SK-N-SH treated with all-trans-retinoic acid at 6 μM for 48 hours (cell line): ENCODE results near the gene ACTN1.

Experiments
- ATAC-seq: fragments of 200-7000 bp; cut with Tn5 transposase; 3 replicates; pipeline ENCODE4 v1.9.1; 2020; ENCODE audit warnings: mild to moderate bottlenecking, moderate library complexity
- ARNTL ChIP-seq: fragments of 450-650 bp; formaldehyde crosslinking; IDR thresholded peaks from 2 replicates; pipeline ENCODE4 v1.5.0; 2020; ENCODE audit warnings: low read depth, mild to moderate bottlenecking, moderate library complexity, borderline replicate concordance
- BACH2 ChIP-seq: fragments of 250-450 bp; sonication (Bioruptor Pico); IDR thresholded peaks from 2 replicates; pipeline ENCODE4 v1.9.0; 2021; ENCODE audit warnings: mild to moderate bottlenecking, borderline replicate concordance
- CSDC2 ChIP-seq: fragments of 250-450 bp; sonication (Bioruptor Pico); IDR thresholded peaks from 2 replicates; pipeline ENCODE4 v1.5.0; 2020; ENCODE audit warnings: mild to moderate bottlenecking, moderate library complexity
- ESRRG ChIP-seq: fragments of 250-450 bp; sonication (Bioruptor Pico); IDR thresholded peaks from 2 replicates; pipeline ENCODE4 v1.6.1; 2021; ENCODE audit warnings: mild to moderate bottlenecking
- GLIS3 ChIP-seq: fragments of 250-450 bp; sonication (Bioruptor Pico); IDR thresholded peaks from 2 replicates; pipeline ENCODE4 v1.5.0; 2020; ENCODE audit warnings: mild to moderate bottlenecking, moderate library complexity
- ISL1 ChIP-seq: fragments of 250-450 bp; sonication (Bioruptor Pico); IDR thresholded peaks from 2 replicates; pipeline ENCODE4 v2.1.2; 2022; ENCODE audit warnings: mild to moderate bottlenecking, moderate library complexity
- OSR1 ChIP-seq: fragments of 250-450 bp; sonication (Bioruptor Pico); IDR thresholded peaks from 2 replicates; pipeline ENCODE4 v1.8.0; 2022; ENCODE audit warnings: moderate library complexity, mild to moderate bottlenecking, inconsistent platforms
- PPARA ChIP-seq: fragments of 250-450 bp; sonication (Bioruptor Pico); IDR thresholded peaks from 2 replicates; pipeline ENCODE4 v1.5.0; 2020; ENCODE audit warnings: mild to moderate bottlenecking, borderline replicate concordance
- SNAI2 ChIP-seq: fragments of 250-450 bp; sonication (Bioruptor Pico); IDR thresholded peaks from 2 replicates; pipeline ENCODE4 v1.5.0; 2020; ENCODE audit warnings: mild to moderate bottlenecking, moderate library complexity
- TCF4 ChIP-seq: fragments of 250-450 bp; sonication (Bioruptor Pico); IDR thresholded peaks from 2 replicates; pipeline ENCODE4 v1.8.0; 2021; ENCODE audit warnings: mild to moderate bottlenecking, moderate library complexity, borderline replicate concordance
- TOX ChIP-seq: fragments of 250-450 bp; sonication (Bioruptor Pico); IDR thresholded peaks from 2 replicates; pipeline ENCODE4 v1.8.0; 2021; ENCODE audit warnings: mild to moderate bottlenecking, moderate library complexity, borderline replicate concordance
- ZFP3 ChIP-seq: fragments of 250-450 bp; sonication (Bioruptor Pico); IDR thresholded peaks from 2 replicates; pipeline ENCODE4 v1.5.0; 2020; ENCODE audit warnings: mild to moderate bottlenecking, moderate library complexity
- ZFP30 ChIP-seq: fragments of 450-650 bp; formaldehyde crosslinking; IDR thresholded peaks from 2 replicates; pipeline ENCODE4 v1.5.0; 2022; ENCODE audit warnings: mild to moderate bottlenecking, moderate library complexity
- ZNF565 ChIP-seq: fragments of 450-650 bp; formaldehyde crosslinking; conservative IDR thresholded peaks from 2 replicates; pipeline ENCODE4 v1.5.0; 2020; ENCODE audit warnings: low read depth, mild to moderate bottlenecking, moderate library complexity
- ZNF70 ChIP-seq: fragments of 450-650 bp; formaldehyde crosslinking; IDR thresholded peaks from 2 replicates; pipeline ENCODE4 v1.5.0; 2020; ENCODE audit warnings: mild to moderate bottlenecking, moderate library complexity
- ZNF8 ChIP-seq: fragments of 450-650 bp; formaldehyde crosslinking; IDR thresholded peaks from 2 replicates; pipeline ENCODE4 v1.5.0; 2020; ENCODE audit warnings: mild to moderate bottlenecking, moderate library complexity
- TF ChIP-seq, protein P1 (sequence below): fragments of 250-450 bp; sonication (Bioruptor Pico); IDR thresholded peaks from 2 replicates; pipeline ENCODE4 v1.8.0; 2021; ENCODE audit warnings: low read depth, mild to moderate bottlenecking, moderate library complexity, borderline replicate concordance
- TF ChIP-seq, protein P2 (sequence below): fragments of 250-450 bp; sonication (Bioruptor Pico); IDR thresholded peaks from 2 replicates; pipeline ENCODE4 v1.5.0; 2020; ENCODE audit warnings: mild to moderate bottlenecking, moderate library complexity
- TF ChIP-seq, protein P3 (sequence below): fragments of 250-450 bp; sonication (Bioruptor Pico); IDR thresholded peaks from 2 replicates; pipeline ENCODE4 v1.8.0; 2020; ENCODE audit warnings: mild to moderate bottlenecking, moderate library complexity, borderline replicate concordance
- TF ChIP-seq, protein P4 (sequence below): fragments of 250-450 bp; sonication (Bioruptor Pico); IDR thresholded peaks from 2 replicates; pipeline ENCODE4 v1.5.1; 2021; ENCODE audit warnings: mild to moderate bottlenecking, moderate library complexity
- TF ChIP-seq, protein P5 (sequence below): fragments of 250-450 bp; sonication (Bioruptor Pico); IDR thresholded peaks from 2 replicates; pipeline ENCODE4 v1.5.1; 2020; ENCODE audit warnings: low read depth, mild to moderate bottlenecking, moderate library complexity

The ACTN1 gene

DNA sequence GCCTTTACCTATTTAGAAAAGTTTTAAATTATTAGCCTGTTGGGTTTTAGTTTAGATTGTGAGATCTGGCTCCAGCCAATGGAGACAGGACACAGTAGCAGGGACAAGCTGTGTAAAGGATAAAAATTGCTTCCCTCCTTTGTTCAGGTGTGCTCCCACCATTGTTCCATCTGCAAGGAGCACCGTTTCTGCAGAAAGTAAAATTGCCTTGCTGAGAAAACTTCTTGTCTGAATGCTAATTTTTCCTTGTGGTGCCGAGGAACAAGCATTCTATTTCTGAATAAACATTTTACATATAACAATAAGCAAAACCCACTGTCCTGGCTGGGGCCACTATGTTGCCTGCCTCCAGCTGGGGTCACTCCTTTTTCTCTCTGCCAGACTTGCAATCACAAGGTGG is 113.6 kb downstream of the ACTN1 start:
- no peak for TF ChIP-seq ZNF8 (CRISPR knock-in tag)
- no peak for TF ChIP-seq SNAI2 (CRISPR knock-in tag)
- TF ChIP-seq, protein P1, sequence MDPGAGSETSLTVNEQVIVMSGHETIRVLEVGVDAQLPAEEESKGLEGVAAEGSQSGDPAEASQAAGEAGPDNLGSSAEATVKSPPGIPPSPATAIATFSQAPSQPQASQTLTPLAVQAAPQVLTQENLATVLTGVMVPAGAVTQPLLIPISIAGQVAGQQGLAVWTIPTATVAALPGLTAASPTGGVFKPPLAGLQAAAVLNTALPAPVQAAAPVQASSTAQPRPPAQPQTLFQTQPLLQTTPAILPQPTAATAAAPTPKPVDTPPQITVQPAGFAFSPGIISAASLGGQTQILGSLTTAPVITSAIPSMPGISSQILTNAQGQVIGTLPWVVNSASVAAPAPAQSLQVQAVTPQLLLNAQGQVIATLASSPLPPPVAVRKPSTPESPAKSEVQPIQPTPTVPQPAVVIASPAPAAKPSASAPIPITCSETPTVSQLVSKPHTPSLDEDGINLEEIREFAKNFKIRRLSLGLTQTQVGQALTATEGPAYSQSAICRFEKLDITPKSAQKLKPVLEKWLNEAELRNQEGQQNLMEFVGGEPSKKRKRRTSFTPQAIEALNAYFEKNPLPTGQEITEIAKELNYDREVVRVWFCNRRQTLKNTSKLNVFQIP (CRISPR knock-in tag), result no peak
- no peak for ATAC-seq

DNA sequence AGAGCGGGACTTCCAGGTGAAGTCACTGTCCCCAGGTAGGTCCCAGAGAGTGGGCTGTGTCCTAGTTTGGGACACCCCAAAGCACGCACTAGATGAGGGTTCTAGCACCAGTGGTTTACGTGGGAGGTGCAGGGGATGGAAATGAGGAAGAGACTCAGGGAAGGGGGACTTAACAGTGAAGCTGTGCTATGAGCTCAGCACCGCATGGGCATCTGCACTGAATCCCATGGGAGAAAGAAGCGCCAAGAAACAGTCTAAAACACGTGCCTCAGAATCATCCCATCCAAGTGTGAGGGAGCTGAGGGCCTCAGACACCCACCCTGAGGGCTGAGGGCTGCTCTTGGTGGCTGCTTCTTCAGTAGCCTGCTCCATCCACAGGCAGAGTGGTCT is 114.7 kb downstream of the ACTN1 start:
- TF ChIP-seq, protein P2, sequence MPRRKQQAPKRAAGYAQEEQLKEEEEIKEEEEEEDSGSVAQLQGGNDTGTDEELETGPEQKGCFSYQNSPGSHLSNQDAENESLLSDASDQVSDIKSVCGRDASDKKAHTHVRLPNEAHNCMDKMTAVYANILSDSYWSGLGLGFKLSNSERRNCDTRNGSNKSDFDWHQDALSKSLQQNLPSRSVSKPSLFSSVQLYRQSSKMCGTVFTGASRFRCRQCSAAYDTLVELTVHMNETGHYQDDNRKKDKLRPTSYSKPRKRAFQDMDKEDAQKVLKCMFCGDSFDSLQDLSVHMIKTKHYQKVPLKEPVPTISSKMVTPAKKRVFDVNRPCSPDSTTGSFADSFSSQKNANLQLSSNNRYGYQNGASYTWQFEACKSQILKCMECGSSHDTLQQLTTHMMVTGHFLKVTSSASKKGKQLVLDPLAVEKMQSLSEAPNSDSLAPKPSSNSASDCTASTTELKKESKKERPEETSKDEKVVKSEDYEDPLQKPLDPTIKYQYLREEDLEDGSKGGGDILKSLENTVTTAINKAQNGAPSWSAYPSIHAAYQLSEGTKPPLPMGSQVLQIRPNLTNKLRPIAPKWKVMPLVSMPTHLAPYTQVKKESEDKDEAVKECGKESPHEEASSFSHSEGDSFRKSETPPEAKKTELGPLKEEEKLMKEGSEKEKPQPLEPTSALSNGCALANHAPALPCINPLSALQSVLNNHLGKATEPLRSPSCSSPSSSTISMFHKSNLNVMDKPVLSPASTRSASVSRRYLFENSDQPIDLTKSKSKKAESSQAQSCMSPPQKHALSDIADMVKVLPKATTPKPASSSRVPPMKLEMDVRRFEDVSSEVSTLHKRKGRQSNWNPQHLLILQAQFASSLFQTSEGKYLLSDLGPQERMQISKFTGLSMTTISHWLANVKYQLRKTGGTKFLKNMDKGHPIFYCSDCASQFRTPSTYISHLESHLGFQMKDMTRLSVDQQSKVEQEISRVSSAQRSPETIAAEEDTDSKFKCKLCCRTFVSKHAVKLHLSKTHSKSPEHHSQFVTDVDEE (CRISPR knock-in tag), result no peak
- TF ChIP-seq OSR1 (CRISPR knock-in tag) (no peak), ZFP3 (CRISPR knock-in tag) (no peak), CSDC2 (CRISPR knock-in tag) (no peak), GLIS3 (no peak), TCF4 (no peak), ZNF70 (CRISPR knock-in tag) (no peak), ZFP30 (CRISPR knock-in tag) (no peak), SNAI2 (CRISPR knock-in tag) (no peak), ISL1 (CRISPR knock-in tag) (no peak), BACH2 (CRISPR knock-in tag) (no peak), ZNF8 (CRISPR knock-in tag) (no peak), ZNF565 (CRISPR knock-in tag) (no peak)
- TF ChIP-seq, protein P3, sequence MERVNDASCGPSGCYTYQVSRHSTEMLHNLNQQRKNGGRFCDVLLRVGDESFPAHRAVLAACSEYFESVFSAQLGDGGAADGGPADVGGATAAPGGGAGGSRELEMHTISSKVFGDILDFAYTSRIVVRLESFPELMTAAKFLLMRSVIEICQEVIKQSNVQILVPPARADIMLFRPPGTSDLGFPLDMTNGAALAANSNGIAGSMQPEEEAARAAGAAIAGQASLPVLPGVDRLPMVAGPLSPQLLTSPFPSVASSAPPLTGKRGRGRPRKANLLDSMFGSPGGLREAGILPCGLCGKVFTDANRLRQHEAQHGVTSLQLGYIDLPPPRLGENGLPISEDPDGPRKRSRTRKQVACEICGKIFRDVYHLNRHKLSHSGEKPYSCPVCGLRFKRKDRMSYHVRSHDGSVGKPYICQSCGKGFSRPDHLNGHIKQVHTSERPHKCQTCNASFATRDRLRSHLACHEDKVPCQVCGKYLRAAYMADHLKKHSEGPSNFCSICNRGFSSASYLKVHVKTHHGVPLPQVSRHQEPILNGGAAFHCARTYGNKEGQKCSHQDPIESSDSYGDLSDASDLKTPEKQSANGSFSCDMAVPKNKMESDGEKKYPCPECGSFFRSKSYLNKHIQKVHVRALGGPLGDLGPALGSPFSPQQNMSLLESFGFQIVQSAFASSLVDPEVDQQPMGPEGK (CRISPR knock-in tag), result no peak
- TF ChIP-seq, protein P4, sequence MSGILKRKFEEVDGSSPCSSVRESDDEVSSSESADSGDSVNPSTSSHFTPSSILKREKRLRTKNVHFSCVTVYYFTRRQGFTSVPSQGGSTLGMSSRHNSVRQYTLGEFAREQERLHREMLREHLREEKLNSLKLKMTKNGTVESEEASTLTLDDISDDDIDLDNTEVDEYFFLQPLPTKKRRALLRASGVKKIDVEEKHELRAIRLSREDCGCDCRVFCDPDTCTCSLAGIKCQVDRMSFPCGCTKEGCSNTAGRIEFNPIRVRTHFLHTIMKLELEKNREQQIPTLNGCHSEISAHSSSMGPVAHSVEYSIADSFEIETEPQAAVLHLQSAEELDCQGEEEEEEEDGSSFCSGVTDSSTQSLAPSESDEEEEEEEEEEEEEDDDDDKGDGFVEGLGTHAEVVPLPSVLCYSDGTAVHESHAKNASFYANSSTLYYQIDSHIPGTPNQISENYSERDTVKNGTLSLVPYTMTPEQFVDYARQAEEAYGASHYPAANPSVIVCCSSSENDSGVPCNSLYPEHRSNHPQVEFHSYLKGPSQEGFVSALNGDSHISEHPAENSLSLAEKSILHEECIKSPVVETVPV (CRISPR knock-in tag), result no peak
- TF ChIP-seq, protein P5, sequence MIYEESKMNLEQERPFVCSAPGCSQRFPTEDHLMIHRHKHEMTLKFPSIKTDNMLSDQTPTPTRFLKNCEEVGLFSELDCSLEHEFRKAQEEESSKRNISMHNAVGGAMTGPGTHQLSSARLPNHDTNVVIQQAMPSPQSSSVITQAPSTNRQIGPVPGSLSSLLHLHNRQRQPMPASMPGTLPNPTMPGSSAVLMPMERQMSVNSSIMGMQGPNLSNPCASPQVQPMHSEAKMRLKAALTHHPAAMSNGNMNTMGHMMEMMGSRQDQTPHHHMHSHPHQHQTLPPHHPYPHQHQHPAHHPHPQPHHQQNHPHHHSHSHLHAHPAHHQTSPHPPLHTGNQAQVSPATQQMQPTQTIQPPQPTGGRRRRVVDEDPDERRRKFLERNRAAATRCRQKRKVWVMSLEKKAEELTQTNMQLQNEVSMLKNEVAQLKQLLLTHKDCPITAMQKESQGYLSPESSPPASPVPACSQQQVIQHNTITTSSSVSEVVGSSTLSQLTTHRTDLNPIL (CRISPR knock-in tag), result no peak
- peak; percentile 6; the same call in 2 of the 3 replicates for ATAC-seq

DNA sequence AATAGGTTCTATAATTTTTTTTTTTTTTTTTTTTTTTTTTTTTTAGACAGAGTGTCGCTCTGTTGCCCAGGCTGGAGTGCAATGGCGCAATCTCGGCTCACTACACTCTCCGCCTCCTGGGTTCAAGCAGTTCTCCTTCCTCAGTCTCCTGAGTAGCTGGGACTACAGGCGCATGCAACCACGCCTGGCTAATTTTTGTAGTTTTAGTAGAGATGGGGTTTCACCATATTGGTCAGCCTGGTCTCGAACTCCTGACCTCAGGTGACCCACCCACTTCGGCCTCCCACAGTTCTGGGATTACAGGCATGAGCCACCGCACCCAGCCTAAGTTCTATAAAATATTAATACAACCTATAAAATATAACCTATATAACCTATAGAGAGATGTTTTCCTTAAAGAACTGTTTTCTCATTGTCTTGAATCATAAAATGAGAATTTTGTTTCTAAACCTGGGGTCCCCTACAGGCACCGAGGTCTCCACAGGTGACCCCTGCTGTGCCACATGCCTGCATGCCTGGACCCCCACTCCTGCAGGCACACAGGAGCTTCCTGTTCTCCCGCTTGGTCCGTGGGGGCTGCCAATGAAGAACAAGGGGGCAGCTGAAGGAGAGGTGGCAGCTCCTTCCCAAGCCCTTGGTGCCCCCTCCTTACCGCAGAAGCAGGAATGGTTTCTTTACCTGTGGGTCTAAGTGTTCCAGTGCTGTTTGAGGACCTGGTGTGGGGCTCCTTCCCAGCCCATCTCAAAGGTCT is 115.3 kb downstream of the ACTN1 start:
- ATAC-seq, result peak; percentile 20
- TF ChIP-seq GLIS3 (no peak), ARNTL (CRISPR knock-in tag) (no peak), ZFP30 (CRISPR knock-in tag) (no peak), OSR1 (CRISPR knock-in tag) (no peak), ESRRG (CRISPR knock-in tag) (no peak), ZFP3 (CRISPR knock-in tag) (no peak), TOX (CRISPR knock-in tag) (no peak), PPARA (no peak), BACH2 (CRISPR knock-in tag) (no peak), SNAI2 (CRISPR knock-in tag) (no peak), CSDC2 (CRISPR knock-in tag) (no peak), ISL1 (CRISPR knock-in tag) (no peak)
- TF ChIP-seq, protein P1 (CRISPR knock-in tag), result no peak
- TF ChIP-seq, protein P3 (CRISPR knock-in tag), result no peak
- TF ChIP-seq, protein P4 (CRISPR knock-in tag), result no peak
